ENCODE data around the gene KCTD1.

- TF ChIP-seq, protein P1, sequence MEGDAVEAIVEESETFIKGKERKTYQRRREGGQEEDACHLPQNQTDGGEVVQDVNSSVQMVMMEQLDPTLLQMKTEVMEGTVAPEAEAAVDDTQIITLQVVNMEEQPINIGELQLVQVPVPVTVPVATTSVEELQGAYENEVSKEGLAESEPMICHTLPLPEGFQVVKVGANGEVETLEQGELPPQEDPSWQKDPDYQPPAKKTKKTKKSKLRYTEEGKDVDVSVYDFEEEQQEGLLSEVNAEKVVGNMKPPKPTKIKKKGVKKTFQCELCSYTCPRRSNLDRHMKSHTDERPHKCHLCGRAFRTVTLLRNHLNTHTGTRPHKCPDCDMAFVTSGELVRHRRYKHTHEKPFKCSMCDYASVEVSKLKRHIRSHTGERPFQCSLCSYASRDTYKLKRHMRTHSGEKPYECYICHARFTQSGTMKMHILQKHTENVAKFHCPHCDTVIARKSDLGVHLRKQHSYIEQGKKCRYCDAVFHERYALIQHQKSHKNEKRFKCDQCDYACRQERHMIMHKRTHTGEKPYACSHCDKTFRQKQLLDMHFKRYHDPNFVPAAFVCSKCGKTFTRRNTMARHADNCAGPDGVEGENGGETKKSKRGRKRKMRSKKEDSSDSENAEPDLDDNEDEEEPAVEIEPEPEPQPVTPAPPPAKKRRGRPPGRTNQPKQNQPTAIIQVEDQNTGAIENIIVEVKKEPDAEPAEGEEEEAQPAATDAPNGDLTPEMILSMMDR (IDR thresholded peaks at IDR 0.05): no peak
- TF ChIP-seq POLR2A (IDR thresholded peaks at IDR 0.05): no peak
Observed at GRCh38 chr18:26474542-26474941, 73.8 kb downstream of the KCTD1 start.

Data from body of pancreas (tissue), 4 donors.